HG03045 (cell line): Measurements from ENCODE around the gene OLFML3.
"Not testable (repeated sequence)": the region's sequence is repeated elsewhere in the genome, so short reads cannot be mapped to it uniquely, and the experiment has no call there.

Experiments used
- ATAC-seq: cut with Tn5 transposase; IDR thresholded peaks from one replicate; pipeline ENCODE4 v1.9.1; 2021; ENCODE audit warnings: mild to moderate bottlenecking, moderate library complexity; ENCODE audit not compliant: unreplicated experiment

Gene OLFML3

GRCh38 chr1:113948151-113948550 is 31.1 kb upstream of the OLFML3 start:
- not testable (repeated sequence) for ATAC-seq

GRCh38 chr1:113949007-113949406 is 30.3 kb upstream of the OLFML3 start:
- no peak for ATAC-seq

- no peak for ATAC-seq
Observed at GRCh38 chr1:113950908-113951307, 28.4 kb upstream of the OLFML3 start.

GRCh38 chr1:113951719-113952118 is 27.6 kb upstream of the OLFML3 start:
- ATAC-seq = no peak

- ATAC-seq = no peak
Observed at GRCh38 chr1:113957984-113958383, 21.3 kb upstream of the OLFML3 start.

GRCh38 chr1:113958691-113959090 is 20.6 kb upstream of the OLFML3 start:
- ATAC-seq = no peak

GRCh38 chr1:113963281-113963906 is 15.9 kb upstream of the OLFML3 start:
- no peak for ATAC-seq

DNA sequence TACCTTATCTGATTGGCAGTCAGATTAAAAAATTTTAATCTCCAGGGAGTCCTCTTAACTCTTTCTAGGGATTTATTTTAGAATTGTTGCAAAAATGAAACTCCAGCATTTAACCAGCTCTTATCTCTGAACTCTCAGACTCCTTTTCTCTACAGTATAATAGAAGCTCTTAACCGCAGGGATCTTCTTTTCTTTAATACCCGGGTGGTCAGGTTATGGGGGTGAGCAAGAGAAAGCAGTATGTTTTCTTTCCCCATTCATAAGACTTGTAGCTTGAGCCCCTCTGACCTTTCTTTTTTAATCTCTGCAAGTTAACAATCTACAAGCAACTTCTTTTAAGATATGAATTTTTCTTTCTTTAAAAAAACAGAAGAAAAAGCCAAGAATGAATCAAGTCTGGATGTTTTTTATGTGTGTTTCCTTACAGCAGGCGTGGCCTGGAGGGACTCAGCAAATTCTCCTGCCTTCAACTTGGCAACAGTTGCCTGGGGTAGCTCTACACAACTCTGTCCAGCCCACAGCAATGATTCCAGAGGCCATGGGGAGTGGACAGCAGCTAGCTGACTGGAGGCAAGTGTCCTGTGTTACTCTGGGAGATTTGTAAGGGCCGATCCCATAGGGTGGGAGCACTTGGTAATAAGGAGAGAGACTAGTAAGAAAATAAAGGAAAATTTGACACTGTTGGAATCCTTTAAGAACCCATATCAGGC is 13.4 kb upstream of the OLFML3 start:
- no peak for ATAC-seq

DNA sequence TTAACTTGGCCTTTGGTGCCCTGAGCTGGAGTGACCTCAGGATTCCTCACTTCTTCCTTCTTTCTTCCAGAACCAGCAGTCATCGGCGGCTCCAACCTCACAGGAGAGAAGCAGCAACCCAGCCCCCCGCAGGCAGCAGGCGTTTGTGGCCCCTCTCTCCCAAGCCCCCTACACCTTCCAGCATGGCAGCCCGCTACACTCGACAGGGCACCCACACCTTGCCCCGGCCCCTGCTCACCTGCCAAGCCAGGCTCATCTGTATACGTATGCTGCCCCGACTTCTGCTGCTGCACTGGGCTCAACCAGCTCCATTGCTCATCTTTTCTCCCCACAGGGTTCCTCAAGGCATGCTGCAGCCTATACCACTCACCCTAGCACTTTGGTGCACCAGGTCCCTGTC is 6.3 kb upstream of the OLFML3 start:
- ATAC-seq = no peak

- no peak for ATAC-seq
Observed at GRCh38 chr1:113975211-113975895, 3.9 kb upstream of the OLFML3 start.

- ATAC-seq = no peak
Observed at GRCh38 chr1:113976609-113977278, 2.5 kb upstream of the OLFML3 start.

DNA sequence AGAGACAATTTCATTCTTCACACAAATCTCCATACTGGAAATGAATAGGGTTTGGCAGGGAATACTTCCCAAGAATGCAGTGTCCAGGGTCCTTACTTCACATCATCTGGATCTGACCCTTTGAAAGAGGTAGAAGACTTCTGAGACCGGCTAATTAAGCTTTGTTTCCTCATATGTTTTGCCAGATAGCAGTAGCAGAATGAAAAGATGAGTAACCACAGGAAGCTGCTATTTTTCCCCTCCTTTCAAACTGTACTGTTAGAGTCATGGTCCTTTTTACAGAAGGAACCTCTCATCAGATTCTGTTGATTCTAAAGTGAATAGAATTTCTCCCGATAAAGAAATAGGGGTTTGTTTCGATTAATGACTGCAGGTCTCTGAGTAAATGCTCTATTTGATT is 1.4 kb upstream of the OLFML3 start:
- ATAC-seq = no peak

DNA sequence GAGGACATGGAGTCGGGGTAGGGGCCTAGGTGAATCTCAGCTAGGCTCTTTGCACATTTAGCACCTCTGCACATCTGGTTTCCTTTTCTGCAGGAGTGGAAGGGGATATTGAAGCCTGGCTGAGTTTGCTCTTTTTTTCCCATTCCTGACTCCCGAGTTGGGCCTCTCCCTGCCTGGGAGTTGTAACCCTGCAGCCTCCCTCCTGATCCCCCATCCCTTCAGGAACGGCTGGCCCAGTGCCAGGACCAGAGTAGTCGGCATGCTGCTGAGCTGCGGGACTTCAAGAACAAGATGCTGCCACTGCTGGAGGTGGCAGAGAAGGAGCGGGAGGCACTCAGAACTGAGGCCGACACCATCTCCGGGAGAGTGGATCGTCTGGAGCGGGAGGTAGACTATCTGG is 836 bp downstream of the OLFML3 start:
- no peak for ATAC-seq

DNA sequence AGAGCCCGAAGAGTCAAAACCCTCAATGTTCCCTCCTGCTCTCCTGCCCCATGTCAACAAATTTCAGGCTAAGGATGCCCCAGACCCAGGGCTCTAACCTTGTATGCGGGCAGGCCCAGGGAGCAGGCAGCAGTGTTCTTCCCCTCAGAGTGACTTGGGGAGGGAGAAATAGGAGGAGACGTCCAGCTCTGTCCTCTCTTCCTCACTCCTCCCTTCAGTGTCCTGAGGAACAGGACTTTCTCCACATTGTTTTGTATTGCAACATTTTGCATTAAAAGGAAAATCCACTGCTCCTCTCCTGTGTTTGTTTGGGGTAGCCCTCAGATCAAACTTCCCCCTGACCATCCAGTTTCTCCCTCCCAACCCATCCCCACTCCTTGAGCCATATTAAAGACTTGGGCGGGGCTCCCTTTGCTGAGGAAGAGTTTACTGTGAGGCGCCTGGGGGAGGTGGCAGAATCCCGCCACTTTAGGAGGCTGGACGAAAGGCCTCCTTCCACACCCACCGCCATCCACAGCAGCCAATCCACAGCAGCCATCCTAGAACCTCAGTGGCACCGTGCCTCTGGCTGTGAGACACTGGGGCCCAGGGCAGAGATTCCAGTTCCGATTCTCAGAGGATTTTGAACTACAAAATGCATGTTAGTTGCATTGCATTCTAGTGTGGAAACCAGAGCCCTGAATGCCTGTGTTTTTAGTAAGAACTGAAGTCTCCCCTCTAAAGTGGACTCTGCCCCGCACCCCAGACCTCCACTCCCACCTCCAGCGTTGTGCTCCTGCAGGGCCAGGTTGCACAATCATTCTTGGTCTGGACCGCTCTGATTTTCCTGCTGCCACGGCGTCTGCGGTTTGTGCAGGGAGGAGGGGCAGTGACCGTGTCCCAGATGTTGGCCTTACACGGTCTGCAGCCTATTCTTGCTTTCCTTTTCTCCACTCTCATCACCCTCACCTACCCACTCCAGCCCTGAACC is 3.0 kb downstream of the OLFML3 start:
- no peak for ATAC-seq

- no peak for ATAC-seq
Observed at GRCh38 chr1:113982949-113983348, 3.7 kb downstream of the OLFML3 start.

DNA sequence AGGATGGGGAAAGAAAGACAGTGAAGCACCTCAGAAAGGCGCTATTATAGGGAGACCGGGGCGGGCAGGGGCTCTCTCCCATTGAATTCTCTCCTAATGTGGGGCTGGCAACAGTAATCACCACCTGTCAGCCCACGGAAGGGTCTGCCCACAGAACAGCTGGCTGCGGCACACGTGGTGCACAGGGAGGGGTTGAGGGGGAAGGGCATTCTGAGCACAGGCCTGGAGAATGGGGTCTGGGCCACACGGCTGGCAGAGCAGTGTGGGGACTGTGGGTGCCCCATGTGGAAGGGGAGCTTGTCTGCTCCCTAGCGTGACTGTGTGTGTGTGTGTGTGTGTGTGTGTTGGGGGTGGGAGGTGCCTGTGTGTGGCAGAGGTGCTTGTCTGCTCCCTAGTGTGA is 4.1 kb downstream of the OLFML3 start:
- ATAC-seq = no peak

GRCh38 chr1:113983826-113984225 is 4.6 kb downstream of the OLFML3 start:
- no peak for ATAC-seq

GRCh38 chr1:113984710-113985109 is 5.4 kb downstream of the OLFML3 start:
- no peak for ATAC-seq

DNA sequence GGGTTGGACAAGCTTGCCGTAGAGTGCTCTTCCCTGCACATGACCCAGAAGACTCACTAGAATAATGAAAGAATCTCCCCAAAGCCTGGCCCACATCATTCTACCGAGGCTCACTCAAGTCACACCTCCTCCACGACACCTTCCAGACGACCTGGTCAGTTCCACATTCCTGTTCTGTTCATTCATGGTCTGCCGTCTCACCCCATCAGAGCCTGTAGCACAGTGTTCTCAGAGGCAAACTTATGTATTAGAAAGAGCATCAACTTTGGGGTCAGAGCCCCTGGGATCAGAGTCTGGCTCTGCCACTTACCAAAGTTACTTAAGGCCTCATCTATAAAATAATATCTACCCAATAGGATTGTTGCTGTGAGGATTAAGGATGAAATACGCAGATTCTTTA is 7.5 kb downstream of the OLFML3 start:
- no peak for ATAC-seq

- no peak for ATAC-seq
Observed at GRCh38 chr1:113987259-113987658, 8.0 kb downstream of the OLFML3 start.

- ATAC-seq = no peak
Observed at GRCh38 chr1:113990530-113990929, 11.3 kb downstream of the OLFML3 start.
